HG02623 (cell line): ENCODE results near the gene IL17RB.

Experiments
- ATAC-seq: cut with Tn5 transposase; IDR thresholded peaks from one replicate; pipeline ENCODE4 v1.9.1; 2021; ENCODE audit warnings: moderate library complexity; ENCODE audit not compliant: unreplicated experiment

Gene IL17RB

GRCh38 chr3:53828581-53828980, 17.8 kb upstream of the IL17RB start:
- ATAC-seq, result no peak

GRCh38 chr3:53829605-53830004, 16.8 kb upstream of the IL17RB start:
- ATAC-seq, result no peak

GRCh38 chr3:53830944-53831343, 15.4 kb upstream of the IL17RB start:
- no peak for ATAC-seq

GRCh38 chr3:53833053-53833645, 13.2 kb upstream of the IL17RB start:
- no peak for ATAC-seq

- ATAC-seq, result no peak
These were observed 12.7 kb upstream of the IL17RB start for GRCh38 chr3:53833700-53834099.

- ATAC-seq, result no peak
These were observed 11.8 kb upstream of the IL17RB start for GRCh38 chr3:53834429-53835095.

- no peak for ATAC-seq
These were observed 11.1 kb upstream of the IL17RB start for GRCh38 chr3:53835257-53835656.

- ATAC-seq, result no peak
These were observed 10.1 kb upstream of the IL17RB start for GRCh38 chr3:53836084-53836872.

GRCh38 chr3:53837331-53837730, 9.0 kb upstream of the IL17RB start:
- no peak for ATAC-seq

- ATAC-seq, result no peak
These were observed 5.1 kb upstream of the IL17RB start for GRCh38 chr3:53841296-53841695.

GRCh38 chr3:53842436-53843194, 3.8 kb upstream of the IL17RB start:
- ATAC-seq, result no peak

- no peak for ATAC-seq
These were observed 2.9 kb upstream of the IL17RB start for GRCh38 chr3:53843195-53844177.

GRCh38 chr3:53844262-53845102, 1.9 kb upstream of the IL17RB start:
- ATAC-seq, result no peak

- peak; percentile 5 for ATAC-seq
These were observed 1.1 kb upstream of the IL17RB start for GRCh38 chr3:53845103-53845880.

- no peak for ATAC-seq
These were observed 561 bp upstream of the IL17RB start for GRCh38 chr3:53845881-53846133.

GRCh38 chr3:53846851-53847155, 435 bp downstream of the IL17RB start:
- ATAC-seq, result no peak

- ATAC-seq, result no peak
These were observed 3.5 kb downstream of the IL17RB start for GRCh38 chr3:53849916-53850315.

GRCh38 chr3:53850895-53851294, 4.5 kb downstream of the IL17RB start:
- no peak for ATAC-seq

- no peak for ATAC-seq
These were observed 10.6 kb downstream of the IL17RB start for GRCh38 chr3:53856964-53857363.
